Astrocyte (in vitro differentiated cells and primary cell): ENCODE data around the gene ALMS1.

ENCODE experiments used
- CTCF ChIP-seq: IDR thresholded peaks from 2 replicates; pipeline ENCODE4 v1.5.1; 2011; ENCODE audit warnings: low read depth, mild to moderate bottlenecking, inconsistent platforms, low read length, moderate library complexity; ENCODE audit not compliant: insufficient read depth
- EZH2 ChIP-seq: IDR thresholded peaks from 2 replicates; pipeline ENCODE4 v1.6.1; 2012; ENCODE audit warnings: mild to moderate bottlenecking, low read length, inconsistent platforms; ENCODE audit not compliant: insufficient read depth

GRCh38 chr2:73370348-73370747 is 15.3 kb upstream of the ALMS1 start:
- no peak for TF ChIP-seq CTCF
- no peak for TF ChIP-seq EZH2
